ENCODE results near the gene ZNF860. TPM values are rescaled to one million over a fixed set of nuclear protein-coding genes. Genes with fewer than 3 reads are reported as not detected.

Gene ZNF860
- total RNA-seq, 1 experiment from 2014 or later = 12.5 TPM

DNA sequence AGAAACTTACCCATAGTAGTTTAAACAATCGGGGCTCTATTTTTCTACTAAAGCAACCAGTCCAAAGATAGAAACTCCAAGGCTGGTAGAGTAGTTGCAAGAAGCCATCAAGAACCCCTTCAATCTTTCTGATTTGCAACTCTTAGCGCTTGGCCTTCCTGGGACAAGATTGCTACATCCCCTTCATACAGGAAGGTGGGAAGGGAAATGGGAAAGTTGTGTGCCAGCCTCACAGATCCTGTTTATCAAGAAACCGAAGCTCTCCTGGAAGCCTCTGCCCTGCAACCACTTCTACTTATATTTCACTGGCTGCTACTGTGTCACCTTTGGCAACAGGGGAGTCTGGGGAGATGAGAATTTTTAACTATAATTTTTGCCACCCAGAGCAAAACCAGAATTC, 46.7 kb upstream of the ZNF860 start:
- Mint-ChIP-seq H3K4me3 (ENCODE audit: unreplicated experiment) (no peak overlapping the region), H3K36me3 (ENCODE audit: insufficient read depth, unreplicated experiment) (no peaks in the 10 kb centered on the region), H3K4me1 (ENCODE audit: insufficient read depth, unreplicated experiment) (peaks cover 21% of the 10 kb centered on the region), H3K9me3 (ENCODE audit: unreplicated experiment) (no peaks in the 10 kb centered on the region), H3K27ac (ENCODE audit: low read depth, unreplicated experiment) (no peak overlapping the region), H3K27me3 (ENCODE audit: insufficient read depth, unreplicated experiment) (no peaks in the 10 kb centered on the region)
- intact Hi-C loops (cut with micrococcal nuclease) = no loop called here
- ChIA-PET CTCF (interaction anchor here (0.7 kb wide), 1 partner anchor 10 kb away, joined by 3 read pairs; no protein-coding TSS in a partner anchor), POLR2A (interaction anchor here (0.8 kb wide), 1 partner anchor 55 kb away, joined by 4 read pairs; no protein-coding TSS in a partner anchor)
- TF ChIP-seq CTCF (IDR thresholded peaks at IDR 0.05; ENCODE audit: unreplicated experiment) = no peak
- peak; percentile 31 for DNase-seq (ENCODE audit: unreplicated experiment)
- BruUV-seq (replicated peaks) = no TSS peak

DNA sequence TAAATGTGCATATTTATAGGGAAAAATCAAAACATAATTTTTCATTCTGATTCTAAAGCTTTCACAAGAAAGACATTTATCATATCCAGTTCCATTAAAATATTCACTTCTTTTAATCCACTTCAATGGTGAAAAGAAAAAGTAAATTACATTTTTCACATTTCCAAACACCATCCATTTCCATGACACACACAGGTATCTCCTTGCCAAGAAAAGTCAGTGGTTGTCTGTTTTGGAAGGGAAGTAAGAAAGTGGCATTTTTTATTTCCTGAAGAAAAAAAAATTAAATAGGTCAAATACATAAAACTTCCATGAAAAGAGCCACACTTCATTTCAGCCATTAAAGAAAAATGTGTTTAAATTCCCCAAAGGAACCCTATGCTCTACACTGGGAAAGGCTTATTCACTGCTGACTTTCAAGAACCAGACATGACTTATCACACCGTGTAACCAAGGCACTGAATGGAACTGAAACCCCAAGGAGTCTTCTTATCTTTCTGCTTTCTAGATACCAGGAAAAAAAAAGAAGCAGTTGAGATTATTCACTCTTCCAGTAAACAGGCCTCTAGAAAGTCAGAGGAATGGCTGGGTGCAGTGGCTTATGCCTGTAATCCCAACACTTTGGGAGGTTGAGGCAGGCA, 45.0 kb upstream of the ZNF860 start:
- H3K27ac Mint-ChIP-seq (ENCODE audit: low read depth, unreplicated experiment) = no peak overlapping the region
- intact Hi-C loops (cut with micrococcal nuclease) = no loop called here

DNA sequence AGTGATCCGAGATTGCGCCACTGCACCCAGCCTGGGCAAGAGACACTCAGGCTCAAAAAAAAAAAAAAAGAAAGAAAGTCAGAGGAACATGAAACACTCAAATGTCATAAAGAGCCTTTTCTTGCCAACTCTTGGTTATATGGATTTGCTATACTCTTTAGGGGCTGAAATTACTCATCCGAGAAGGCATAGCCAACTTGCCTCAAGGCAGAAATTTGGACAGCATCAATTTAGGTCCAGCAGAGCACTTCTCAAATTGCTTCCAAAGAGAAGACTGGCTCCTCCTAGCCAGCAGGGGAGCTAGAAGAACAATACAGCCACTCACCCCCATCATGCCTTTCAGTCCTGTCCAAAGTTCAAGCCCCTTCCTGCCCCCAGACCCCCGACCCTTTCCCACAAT, 44.3 kb upstream of the ZNF860 start:
- no peak for TF ChIP-seq CTCF (IDR thresholded peaks at IDR 0.05; ENCODE audit: unreplicated experiment)
- Mint-ChIP-seq H3K9me3 (ENCODE audit: unreplicated experiment) (no peaks in the 10 kb centered on the region), H3K36me3 (ENCODE audit: insufficient read depth, unreplicated experiment) (peaks cover 7% of the 10 kb centered on the region), H3K4me1 (ENCODE audit: insufficient read depth, unreplicated experiment) (peaks cover 16% of the 10 kb centered on the region), H3K4me3 (ENCODE audit: unreplicated experiment) (no peak overlapping the region), H3K27me3 (ENCODE audit: insufficient read depth, unreplicated experiment) (no peaks in the 10 kb centered on the region), H3K27ac (ENCODE audit: low read depth, unreplicated experiment) (no peak overlapping the region)
- no TSS peak for BruUV-seq (replicated peaks)
- intact Hi-C loops (cut with micrococcal nuclease) = no loop called here
- peak; percentile 94 for DNase-seq (ENCODE audit: unreplicated experiment)
- CTCF ChIA-PET = no interaction called here
- POLR2A ChIA-PET = interaction anchor here (0.9 to 2.4 kb wide), 4 partner anchors 10 to 46 kb away, joined by 3 to 7 read pairs (median 4); partner anchors contain the start of genes OSBPL10 and ZNF860

More for the DNA sequence above, 45.0 kb upstream of the ZNF860 start:
- ChIA-PET POLR2A (interaction anchor here (0.9 to 1.4 kb wide), 4 partner anchors 19 to 45 kb away, joined by 3 to 4 read pairs (median 4); partner anchors contain the start of genes OSBPL10 and ZNF860), CTCF (no interaction called here)
- BruUV-seq (replicated peaks) = no TSS peak
- Mint-ChIP-seq H3K9me3 (ENCODE audit: unreplicated experiment) (no peaks in the 10 kb centered on the region), H3K4me1 (ENCODE audit: insufficient read depth, unreplicated experiment) (peaks cover 16% of the 10 kb centered on the region), H3K4me3 (ENCODE audit: unreplicated experiment) (no peak overlapping the region), H3K36me3 (ENCODE audit: insufficient read depth, unreplicated experiment) (peaks cover 7% of the 10 kb centered on the region), H3K27me3 (ENCODE audit: insufficient read depth, unreplicated experiment) (no peaks in the 10 kb centered on the region)
- DNase-seq (ENCODE audit: unreplicated experiment) = no peak
- no peak for TF ChIP-seq CTCF (IDR thresholded peaks at IDR 0.05; ENCODE audit: unreplicated experiment)

DNA sequence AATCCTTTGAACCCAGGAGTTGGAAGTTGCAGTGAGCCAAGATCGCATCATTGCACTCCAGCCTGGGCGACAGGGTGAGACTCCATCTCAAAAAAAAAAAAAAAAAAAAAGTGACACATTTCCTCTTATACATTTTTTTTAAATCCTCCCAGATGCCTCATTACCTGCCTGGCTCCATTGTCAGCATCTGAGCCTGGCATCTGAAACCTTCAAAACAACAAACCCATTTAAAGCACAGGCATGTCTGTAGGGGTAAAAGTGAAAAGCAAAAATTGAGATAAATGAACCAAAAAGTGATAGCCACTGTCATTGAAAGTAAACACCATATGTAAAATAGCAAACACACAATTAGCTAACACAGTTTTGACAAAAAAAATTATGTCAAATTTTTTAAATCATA, 39.1 kb upstream of the ZNF860 start:
- no peaks in the 10 kb centered on the region for H3K27me3 Mint-ChIP-seq (ENCODE audit: insufficient read depth, unreplicated experiment)
- no peak overlapping the region for H3K27ac Mint-ChIP-seq (ENCODE audit: low read depth, unreplicated experiment)
- peaks cover 19% of the 10 kb centered on the region for H3K4me1 Mint-ChIP-seq (ENCODE audit: insufficient read depth, unreplicated experiment)
- CTCF ChIA-PET = interaction anchor here (0.6 to 0.7 kb wide), 2 partner anchors 75 to 1068 kb away, joined by 3 read pairs; no protein-coding TSS in a partner anchor
- TF ChIP-seq CTCF (IDR thresholded peaks at IDR 0.05; ENCODE audit: unreplicated experiment) = no peak
- BruUV-seq (replicated peaks) = no TSS peak
- peaks cover 7% of the 10 kb centered on the region for H3K36me3 Mint-ChIP-seq (ENCODE audit: insufficient read depth, unreplicated experiment)
- intact Hi-C loops (cut with micrococcal nuclease) = no loop called here
- no peak overlapping the region for H3K4me3 Mint-ChIP-seq (ENCODE audit: unreplicated experiment)
- POLR2A ChIA-PET = interaction anchor here (0.8 to 3.2 kb wide), 5 partner anchors 10 to 36 kb away, joined by 3 to 8 read pairs (median 3); no protein-coding TSS in a partner anchor
- no peaks in the 10 kb centered on the region for H3K9me3 Mint-ChIP-seq (ENCODE audit: unreplicated experiment)
- DNase-seq (ENCODE audit: unreplicated experiment) = no peak
